Right ventricle myocardium inferior (tissue), 1 donor: ENCODE results near the gene PGS1. TPM values are rescaled to one million over a fixed set of nuclear protein-coding genes. Genes with fewer than 3 reads are reported as not detected.

Experiments
- total RNA-seq: library from RNA; stranded (reverse); fragmentation: NEBNext Ultra II Directional; extraction: Animal tissue kit (Norgen Biotek cat#: 25700); gene quantifications from one replicate; pipeline ENCODE4 v1.2.1, GENCODE V29; 2021
- donor health status: DM: no; HTN: yes; CAD: no; lungs with severe emphysema.

The PGS1 gene
- total RNA-seq, 1 donor from 2014 or later, result 16.7 TPM

Other genes with a start within 250 kb of the PGS1 start
- 77.0 TPM for gene TMC6, start 249.9 kb upstream of the PGS1 start, total RNA-seq
- 4.3 TPM for gene TMC8, start 247.9 kb upstream of the PGS1 start, total RNA-seq
- gene C17orf99, start 232.3 kb upstream of the PGS1 start, total RNA-seq, result not detected
- gene SYNGR2, start 210.1 kb upstream of the PGS1 start, total RNA-seq, result 120 TPM
- gene TK1, start 191.6 kb upstream of the PGS1 start, total RNA-seq, result 5.2 TPM
- 38.2 TPM for gene AFMID, start 191.3 kb upstream of the PGS1 start, total RNA-seq
- gene BIRC5, start 164.4 kb upstream of the PGS1 start, total RNA-seq, result 1.2 TPM
- not detected for gene TMEM235, start 147.0 kb upstream of the PGS1 start, total RNA-seq
- gene SOCS3, start 18.6 kb upstream of the PGS1 start, total RNA-seq, result 12.2 TPM
- gene DNAH17, start 198.7 kb downstream of the PGS1 start, total RNA-seq, result not detected